Mesenchymal stem cell (in vitro differentiated cells and primary cell): ENCODE measurements around the gene FBXO44.
"Not testable (repeated sequence)": the region's sequence is repeated elsewhere in the genome, so short reads cannot be mapped to it uniquely, and the experiment has no call there.

Experiments
- DNase-seq: peaks from one replicate; pipeline ENCODE4 v3.0.0-alpha.2; 2013
- H2AFZ ChIP-seq: one replicate; pipeline ENCODE4 v1.6.1; 2013; ENCODE audit warnings: low read depth, mild to moderate bottlenecking, control low read depth, inconsistent platforms, low read length, moderate library complexity
- H2AK5ac ChIP-seq: 2 replicates; pipeline ENCODE4 v1.6.1; 2013; ENCODE audit warnings: low read length, moderate library complexity, mild to moderate bottlenecking, inconsistent platforms; ENCODE audit not compliant: severe bottlenecking
- H2BK120ac ChIP-seq: one replicate; pipeline ENCODE4 v1.6.1; 2013; ENCODE audit warnings: low read depth, mild to moderate bottlenecking, inconsistent platforms, low read length, moderate library complexity
- H2BK12ac ChIP-seq, 2 experiments: one replicate each; pipeline ENCODE4 v1.6.1; 2013; ENCODE audit warnings: inconsistent platforms in 2 of 2, low read length in 2 of 2, mild to moderate bottlenecking in 2 of 2, moderate library complexity in 2 of 2, control low read depth in 1 of 2
- H2BK15ac ChIP-seq: one replicate; pipeline ENCODE4 v1.6.1; 2013; ENCODE audit warnings: mild to moderate bottlenecking, low read depth, inconsistent platforms; ENCODE audit not compliant: poor library complexity, severe bottlenecking
- H2BK5ac ChIP-seq: 2 replicates; pipeline ENCODE4 v1.6.1; 2013; ENCODE audit warnings: low read depth, mild to moderate bottlenecking, low read length, control low read depth, inconsistent platforms; ENCODE audit not compliant: poor library complexity, severe bottlenecking
- H3K14ac ChIP-seq, 2 experiments: one replicate each; pipeline ENCODE4 v1.6.1; 2013; ENCODE audit warnings: inconsistent platforms in 2 of 2, low read length in 2 of 2, control low read depth in 1 of 2, mild to moderate bottlenecking in 1 of 2, moderate library complexity in 1 of 2
- H3K18ac ChIP-seq, 2 experiments: one replicate each; pipeline ENCODE4 v1.6.1; 2013; ENCODE audit warnings: inconsistent platforms in 2 of 2, low read length in 2 of 2, control low read depth in 1 of 2, low read depth in 1 of 2, mild to moderate bottlenecking in 1 of 2
- H3K23ac ChIP-seq, 2 experiments: one replicate each; pipeline ENCODE4 v1.6.1; 2013; ENCODE audit warnings: inconsistent platforms in 2 of 2, low read length in 2 of 2, mild to moderate bottlenecking in 2 of 2, moderate library complexity in 2 of 2, control low read depth in 1 of 2
- H3K27ac ChIP-seq: 2 replicates; pipeline ENCODE4 v1.5.1; 2013; ENCODE audit warnings: mild to moderate bottlenecking, moderate library complexity, low read length, control low read depth, inconsistent platforms; ENCODE audit not compliant: poor library complexity, severe bottlenecking
- H3K27me3 ChIP-seq, 2 experiments: 2 replicates each; pipeline versions ENCODE4 v1.6.1 to v1.7.0; 2013; ENCODE audit warnings: low read length in 2 of 2, mild to moderate bottlenecking in 2 of 2, moderate library complexity in 2 of 2, control low read depth in 1 of 2, inconsistent platforms in 1 of 2; ENCODE audit not compliant: control insufficient read depth in 1 of 2, insufficient read depth in 1 of 2
- H3K36me3 ChIP-seq, 2 experiments: 2 replicates each; pipeline versions ENCODE4 v1.6.1 to v1.7.0; 2013; ENCODE audit warnings: low read length in 2 of 2, control low read depth in 1 of 2, inconsistent platforms in 1 of 2, low read depth in 1 of 2, mild to moderate bottlenecking in 1 of 2; ENCODE audit not compliant: insufficient read depth in 2 of 2, control insufficient read depth in 1 of 2
- H3K4ac ChIP-seq, 2 experiments: one replicate each; pipeline ENCODE4 v1.6.1; 2013; ENCODE audit warnings: inconsistent platforms in 2 of 2, low read length in 2 of 2, mild to moderate bottlenecking in 2 of 2, moderate library complexity in 2 of 2, control low read depth in 1 of 2, low read depth in 1 of 2
- H3K4me1 ChIP-seq: 2 replicates; pipeline ENCODE4 v1.6.1; 2013; ENCODE audit warnings: low read depth, low read length, control low read depth; ENCODE audit not compliant: control insufficient read depth, insufficient read depth
- H3K4me2 ChIP-seq: 2 replicates; pipeline ENCODE4 v1.6.1; 2013; ENCODE audit warnings: low read length, mild to moderate bottlenecking, inconsistent platforms; ENCODE audit not compliant: poor library complexity, severe bottlenecking
- H3K4me3 ChIP-seq, 2 experiments: 2 replicates each; pipeline versions ENCODE4 v1.5.1 to v1.7.0; 2013; ENCODE audit warnings: low read length in 2 of 2, mild to moderate bottlenecking in 2 of 2, control low read depth in 1 of 2, low read depth in 1 of 2; ENCODE audit not compliant: insufficient read depth in 1 of 2
- H3K79me1 ChIP-seq: replicated peaks from 2 replicates; pipeline ENCODE4 v1.6.1; 2013; ENCODE audit warnings: mild to moderate bottlenecking, control low read depth, low read length, inconsistent platforms; ENCODE audit not compliant: poor library complexity, severe bottlenecking
- H3K9ac ChIP-seq: 2 replicates; pipeline ENCODE4 v1.7.0; 2013; ENCODE audit warnings: mild to moderate bottlenecking, low read length, moderate library complexity
- H3K9me3 ChIP-seq: 2 replicates; pipeline ENCODE4 v1.7.0; 2013; ENCODE audit warnings: mild to moderate bottlenecking, low read length; ENCODE audit not compliant: control insufficient read depth
- H4K8ac ChIP-seq: one replicate; pipeline ENCODE4 v1.6.1; 2013; ENCODE audit warnings: inconsistent platforms, mild to moderate bottlenecking, low read length, moderate library complexity
- H4K91ac ChIP-seq: one replicate; pipeline ENCODE4 v1.6.1; 2013; ENCODE audit warnings: mild to moderate bottlenecking, low read length, inconsistent platforms
- WGBS: methylation state at CpG from one replicate; pipeline ENCODE4 v1.1.7; 2013; ENCODE audit warnings: mixed read lengths; 5-methylcytosine and 5-hydroxymethylcytosine counted together

The FBXO44 gene

GRCh38 chr1:11642418-11643017, 12.2 kb upstream of the FBXO44 start:
- H4K8ac ChIP-seq, H3K36me3 ChIP-seq, H2AFZ ChIP-seq, H3K14ac ChIP-seq, H3K18ac ChIP-seq, H3K23ac ChIP-seq, H3K9ac ChIP-seq, H3K4me2 ChIP-seq, H2BK5ac ChIP-seq, H3K4me1 ChIP-seq, H2BK15ac ChIP-seq, H3K4ac ChIP-seq, H4K91ac ChIP-seq, H2AK5ac ChIP-seq, H2BK120ac ChIP-seq, H3K9me3 ChIP-seq, H3K27ac ChIP-seq, H2BK12ac ChIP-seq, H3K79me1 ChIP-seq, H3K4me3 ChIP-seq: not testable (repeated sequence)
- DNase-seq = peak; percentile 63
- peaks cover 18 to 70% of the 10 kb centered on the region in 2 experiments for H3K27me3 ChIP-seq
- 52% methylated on average over 14 of the region's 18 CpGs for WGBS

- H3K18ac ChIP-seq = no peak overlapping the region
- peaks cover 11 to 68% of the 10 kb centered on the region in 2 experiments for H3K27me3 ChIP-seq
- H3K4me1 ChIP-seq = no peaks in the 10 kb centered on the region
- H2AFZ ChIP-seq = no peak overlapping the region
- no peak overlapping the region for H4K8ac ChIP-seq
- no peak for DNase-seq
- no peak overlapping the region for H2BK15ac ChIP-seq
- no peak overlapping the region for H3K27ac ChIP-seq
- no peak overlapping the region for H3K4me3 ChIP-seq
- no peak overlapping the region for H3K4ac ChIP-seq
- H3K9ac ChIP-seq = no peak overlapping the region
- H2BK5ac ChIP-seq = no peak overlapping the region
- H3K4me2 ChIP-seq = no peak overlapping the region
- no peak overlapping the region for H2BK12ac ChIP-seq
- peaks cover 0 to 5% of the 10 kb centered on the region in 2 experiments for H3K36me3 ChIP-seq
- no peaks in the 10 kb centered on the region for H3K79me1 ChIP-seq
- 75% methylated on average over 5 of the region's 5 CpGs for WGBS
- no peak overlapping the region for H2BK120ac ChIP-seq
- no peak overlapping the region for H4K91ac ChIP-seq
- no peaks in the 10 kb centered on the region for H3K9me3 ChIP-seq
- no peak overlapping the region for H3K23ac ChIP-seq
- H3K14ac ChIP-seq = no peak overlapping the region
- no peak overlapping the region for H2AK5ac ChIP-seq
Measured at GRCh38 chr1:11643782-11644181, 10.9 kb upstream of the FBXO44 start.

- no peak overlapping the region for H2BK12ac ChIP-seq
- no peak overlapping the region for H3K4ac ChIP-seq
- H4K91ac ChIP-seq = no peak overlapping the region
- no peak overlapping the region for H2BK120ac ChIP-seq
- H3K4me2 ChIP-seq = no peak overlapping the region
- no peak overlapping the region for H2AK5ac ChIP-seq
- H3K27me3 ChIP-seq = peaks cover 18 to 70% of the 10 kb centered on the region in 2 experiments
- H3K23ac ChIP-seq = no peak overlapping the region
- H3K4me1 ChIP-seq = peaks cover 4% of the 10 kb centered on the region
- no peak overlapping the region for H3K27ac ChIP-seq
- no peak for DNase-seq
- no peak overlapping the region for H3K4me3 ChIP-seq
- H3K14ac ChIP-seq = no peak overlapping the region
- H2BK15ac ChIP-seq = no peak overlapping the region
- H4K8ac ChIP-seq = no peak overlapping the region
- H3K9ac ChIP-seq = no peak overlapping the region
- WGBS = 91% methylated on average over 5 of the region's 5 CpGs
- peaks cover 0 to 8% of the 10 kb centered on the region in 2 experiments for H3K36me3 ChIP-seq
- no peak overlapping the region for H2BK5ac ChIP-seq
- no peaks in the 10 kb centered on the region for H3K79me1 ChIP-seq
- no peaks in the 10 kb centered on the region for H3K9me3 ChIP-seq
- H3K18ac ChIP-seq = no peak overlapping the region
- H2AFZ ChIP-seq = no peak overlapping the region
Measured at GRCh38 chr1:11645270-11645669, 9.4 kb upstream of the FBXO44 start.

GRCh38 chr1:11645670-11646265, 8.9 kb upstream of the FBXO44 start:
- no peak overlapping the region for H3K4ac ChIP-seq
- H3K4me2 ChIP-seq = no peak overlapping the region
- no peak overlapping the region for H3K9ac ChIP-seq
- H2BK15ac ChIP-seq = no peak overlapping the region
- H2BK120ac ChIP-seq = no peak overlapping the region
- no peak overlapping the region for H2BK5ac ChIP-seq
- no peak overlapping the region for H2AK5ac ChIP-seq
- peaks cover 0 to 8% of the 10 kb centered on the region in 2 experiments for H3K36me3 ChIP-seq
- H3K18ac ChIP-seq = no peak overlapping the region
- no peak overlapping the region for H4K91ac ChIP-seq
- H3K9me3 ChIP-seq = no peaks in the 10 kb centered on the region
- peak; percentile 71 for DNase-seq
- H3K79me1 ChIP-seq = no peaks in the 10 kb centered on the region
- no peak overlapping the region for H2BK12ac ChIP-seq
- peaks cover 9% of the 10 kb centered on the region for H3K4me1 ChIP-seq
- no peak overlapping the region for H2AFZ ChIP-seq
- H3K27me3 ChIP-seq = peaks cover 17 to 70% of the 10 kb centered on the region in 2 experiments
- H3K4me3 ChIP-seq = no peak overlapping the region
- H3K27ac ChIP-seq = no peak overlapping the region
- 39% methylated on average over 7 of the region's 8 CpGs for WGBS
- no peak overlapping the region for H3K14ac ChIP-seq
- no peak overlapping the region for H4K8ac ChIP-seq
- H3K23ac ChIP-seq = no peak overlapping the region
